22Rv1 (cell line): Measurements from ENCODE around the gene TSPAN9.

Experiments
- H3K27ac ChIP-seq: fragments of 450-650 bp; 2 replicates; pipeline ENCODE4 v1.5.1; 2017
- CTCF ChIP-seq: fragments of 450-650 bp; IDR thresholded peaks from 2 replicates; pipeline ENCODE4 v1.5.1; 2017; ENCODE audit warnings: mild to moderate bottlenecking
- ZFX ChIP-seq: fragments of 450-650 bp; IDR thresholded peaks from 2 replicates; pipeline ENCODE4 v1.6.1; 2017; ENCODE audit warnings: antibody characterized with exemption, borderline replicate concordance

The TSPAN9 gene

GRCh38 chr12:3034067-3034750 is 43.0 kb upstream of the TSPAN9 start:
- TF ChIP-seq ZFX (no peak), CTCF (peak; percentile 79)
- no peak overlapping the region for H3K27ac ChIP-seq

GRCh38 chr12:3035171-3035570 is 42.0 kb upstream of the TSPAN9 start:
- TF ChIP-seq ZFX: no peak
- no peak for TF ChIP-seq CTCF
- H3K27ac ChIP-seq: no peak overlapping the region

GRCh38 chr12:3035815-3036702 is 41.1 kb upstream of the TSPAN9 start:
- TF ChIP-seq ZFX (no peak), CTCF (0 out of 2 replicates have a peak, but pooled peaks have one; percentile 12)
- no peak overlapping the region for H3K27ac ChIP-seq

- TF ChIP-seq CTCF (no peak), ZFX (no peak)
- H3K27ac ChIP-seq: no peak overlapping the region
Observed at GRCh38 chr12:3036901-3037600, 40.1 kb upstream of the TSPAN9 start.

- no peak overlapping the region for H3K27ac ChIP-seq
- TF ChIP-seq ZFX (no peak), CTCF (no peak)
Observed at GRCh38 chr12:3038166-3038565, 39.0 kb upstream of the TSPAN9 start.

- no peak overlapping the region for H3K27ac ChIP-seq
- TF ChIP-seq ZFX (no peak), CTCF (no peak)
Observed at GRCh38 chr12:3038926-3039510, 38.2 kb upstream of the TSPAN9 start.
